Peyer's patch (tissue), 4 donors: ENCODE data around the gene UBE2D2.

Experiments used
- POLR2A ChIP-seq, 2 donors: fragments of 450-650 bp; IDR thresholded peaks; one replicate each; pipeline ENCODE4 v1.5.1; 2017; ENCODE audit warnings: antibody characterized with exemption in 2 of 2, mild to moderate bottlenecking in 2 of 2, moderate library complexity in 2 of 2
- TF ChIP-seq, protein P1 (sequence below), 6 experiments: fragments of 450-650 bp in 4 of 6; fragments of 200-600 bp in 2 of 6; sonication (generic) in 1 of 6; IDR thresholded peaks; one replicate each; pipeline ENCODE4 v1.5.1; 2017 to 2019; ENCODE audit warnings: antibody characterized with exemption in 6 of 6, mild to moderate bottlenecking in 3 of 6, moderate library complexity in 1 of 6

DNA sequence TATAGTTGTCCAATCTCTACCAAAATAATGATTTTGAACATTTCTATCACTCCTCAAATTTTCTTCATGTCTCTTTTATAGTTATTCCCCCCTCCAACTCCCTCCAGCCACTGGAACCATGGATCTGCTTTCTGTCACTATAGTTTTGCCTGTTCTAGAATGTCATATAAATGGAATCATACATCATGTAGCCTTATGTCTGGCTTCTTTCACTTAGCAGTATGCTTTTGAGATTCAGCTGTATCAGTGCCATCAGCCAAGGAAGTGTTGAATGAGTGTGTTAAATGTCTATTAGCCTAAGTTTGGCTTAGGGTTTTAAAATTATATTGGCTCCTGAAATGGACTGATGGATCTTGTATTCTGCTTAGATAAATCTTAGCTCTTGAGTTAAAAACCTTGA lies 36.0 kb downstream of the UBE2D2 start:
- TF ChIP-seq, protein P1, sequence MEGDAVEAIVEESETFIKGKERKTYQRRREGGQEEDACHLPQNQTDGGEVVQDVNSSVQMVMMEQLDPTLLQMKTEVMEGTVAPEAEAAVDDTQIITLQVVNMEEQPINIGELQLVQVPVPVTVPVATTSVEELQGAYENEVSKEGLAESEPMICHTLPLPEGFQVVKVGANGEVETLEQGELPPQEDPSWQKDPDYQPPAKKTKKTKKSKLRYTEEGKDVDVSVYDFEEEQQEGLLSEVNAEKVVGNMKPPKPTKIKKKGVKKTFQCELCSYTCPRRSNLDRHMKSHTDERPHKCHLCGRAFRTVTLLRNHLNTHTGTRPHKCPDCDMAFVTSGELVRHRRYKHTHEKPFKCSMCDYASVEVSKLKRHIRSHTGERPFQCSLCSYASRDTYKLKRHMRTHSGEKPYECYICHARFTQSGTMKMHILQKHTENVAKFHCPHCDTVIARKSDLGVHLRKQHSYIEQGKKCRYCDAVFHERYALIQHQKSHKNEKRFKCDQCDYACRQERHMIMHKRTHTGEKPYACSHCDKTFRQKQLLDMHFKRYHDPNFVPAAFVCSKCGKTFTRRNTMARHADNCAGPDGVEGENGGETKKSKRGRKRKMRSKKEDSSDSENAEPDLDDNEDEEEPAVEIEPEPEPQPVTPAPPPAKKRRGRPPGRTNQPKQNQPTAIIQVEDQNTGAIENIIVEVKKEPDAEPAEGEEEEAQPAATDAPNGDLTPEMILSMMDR (IDR thresholded peaks at IDR 0.05) = no peak
- no peak for TF ChIP-seq POLR2A (IDR thresholded peaks at IDR 0.05)
